ENCODE data around the gene SPEN.
A peak's percentile ranks its signal among the peaks of the same experiment; 100 is the strongest.
"Not testable (repeated sequence)": the region's sequence is repeated elsewhere in the genome, so short reads cannot be mapped to it uniquely, and the experiment has no call there.

The SPEN gene

DNA sequence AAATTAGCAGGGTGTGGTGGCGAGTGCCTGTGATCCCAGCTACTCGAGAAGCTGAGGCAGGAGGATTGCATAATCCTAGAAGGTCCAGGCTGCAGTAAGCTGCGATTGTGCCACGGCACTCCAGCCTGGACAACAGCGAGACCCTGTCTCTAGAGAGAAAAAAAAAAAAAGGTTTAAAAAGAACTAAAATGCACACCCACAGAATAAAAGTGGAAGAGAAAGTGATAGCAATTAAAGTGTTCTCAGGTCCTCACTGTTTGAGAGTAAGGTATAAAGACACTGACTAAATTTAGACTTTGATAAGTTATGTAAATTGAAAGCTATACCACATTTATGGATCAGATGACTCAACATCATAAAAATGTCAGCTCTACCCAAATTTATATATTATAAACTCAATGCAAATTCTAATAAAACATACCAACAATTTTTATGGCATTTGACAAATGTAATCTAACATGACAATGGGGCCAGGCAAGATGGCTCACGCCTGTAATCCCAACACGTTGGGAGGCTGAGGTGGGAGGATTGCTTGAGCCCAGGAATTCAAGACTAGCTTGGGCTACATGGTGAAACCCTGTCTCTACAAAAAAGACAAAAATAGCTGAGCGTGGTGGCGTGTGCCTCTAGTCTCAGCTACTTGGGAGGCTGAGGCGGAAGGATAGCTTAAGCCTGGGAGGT lies 116.6 kb downstream of the SPEN start:
- no peak for DNase-seq

DNA sequence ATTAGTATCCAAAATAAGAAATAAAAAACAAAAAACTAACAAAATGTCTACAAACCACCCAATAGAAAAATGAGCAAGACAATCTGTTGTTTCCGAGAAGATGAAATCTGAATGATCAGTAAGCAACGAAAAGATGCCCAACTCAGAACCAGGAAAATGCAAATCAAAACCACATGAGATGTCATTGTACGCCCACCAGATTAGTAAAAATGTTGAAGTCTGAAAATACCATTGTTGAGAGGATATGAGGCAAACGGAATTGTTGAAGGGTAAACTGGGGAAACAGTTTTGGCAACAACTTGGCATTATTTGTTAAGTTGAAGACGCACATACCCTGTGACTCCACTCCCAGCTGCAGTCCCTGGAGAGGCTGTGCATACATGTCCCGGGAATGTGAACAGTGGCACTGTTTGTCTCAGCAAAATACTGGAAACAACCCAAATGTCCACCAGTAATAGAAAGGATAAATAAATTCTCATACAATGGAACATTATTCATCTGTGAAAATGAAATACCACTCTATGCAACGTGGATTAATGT lies 117.8 kb downstream of the SPEN start:
- no peak for DNase-seq

DNA sequence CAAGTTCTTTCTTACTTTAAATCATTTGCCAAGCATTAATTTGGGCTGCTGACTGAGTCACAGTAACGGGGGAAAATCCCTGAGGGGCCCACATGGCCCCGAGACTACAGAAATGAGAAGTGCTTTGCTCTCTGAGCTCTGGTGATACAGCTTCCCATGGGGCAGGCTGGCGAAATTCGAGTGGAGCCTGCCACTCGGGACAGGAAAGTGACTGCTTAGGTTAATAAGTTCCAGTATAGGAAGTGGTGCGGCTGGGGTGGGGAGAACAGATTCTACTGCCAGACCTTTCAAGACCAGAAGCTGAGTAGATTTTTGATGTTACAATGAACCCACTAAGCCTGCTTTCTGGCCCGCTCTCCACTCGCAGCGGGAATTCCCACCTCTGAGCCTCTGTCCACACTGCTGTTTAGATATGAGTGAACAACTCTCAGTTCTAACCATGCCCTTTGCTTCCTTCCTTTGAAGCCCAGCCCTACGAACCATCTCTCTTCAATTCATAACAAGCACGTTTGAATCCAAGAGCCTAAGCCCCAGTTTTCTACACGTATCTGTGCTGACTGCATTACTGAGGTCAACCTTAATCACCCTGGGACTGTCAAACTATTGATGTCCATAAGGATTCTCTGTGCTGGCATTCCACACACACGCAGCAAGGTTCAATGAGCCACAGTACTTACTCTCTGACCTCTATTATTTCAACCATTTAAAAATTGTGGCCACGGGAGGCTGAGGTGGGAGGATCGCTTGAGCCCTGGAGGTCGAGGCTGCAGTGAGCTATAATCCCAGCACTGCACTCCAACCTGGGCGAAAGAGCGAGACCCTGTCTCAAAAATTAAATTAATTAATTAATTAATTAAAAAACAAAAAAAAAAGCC lies 118.8 kb downstream of the SPEN start:
- DNase-seq: peak; percentile 28

DNA sequence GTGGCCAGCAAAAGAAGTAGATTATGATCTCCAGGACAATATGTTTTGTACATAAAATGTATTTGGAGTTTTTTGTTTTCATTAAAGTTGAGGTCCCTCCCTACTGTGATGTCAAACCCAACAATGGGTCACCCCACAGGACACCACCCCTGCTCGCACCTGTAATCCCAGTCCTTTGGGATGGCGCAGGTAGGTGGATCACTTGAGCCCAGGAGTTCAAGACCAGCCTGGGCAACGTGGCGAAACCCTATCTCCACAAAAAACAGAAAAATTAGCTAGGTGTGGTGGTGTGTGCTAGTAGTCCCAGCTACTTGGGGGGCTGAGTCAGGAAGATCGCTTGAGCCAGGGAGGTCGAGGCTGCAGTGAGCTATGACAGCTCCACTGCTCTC lies 119.4 kb downstream of the SPEN start:
- DNase-seq: no peak

DNA sequence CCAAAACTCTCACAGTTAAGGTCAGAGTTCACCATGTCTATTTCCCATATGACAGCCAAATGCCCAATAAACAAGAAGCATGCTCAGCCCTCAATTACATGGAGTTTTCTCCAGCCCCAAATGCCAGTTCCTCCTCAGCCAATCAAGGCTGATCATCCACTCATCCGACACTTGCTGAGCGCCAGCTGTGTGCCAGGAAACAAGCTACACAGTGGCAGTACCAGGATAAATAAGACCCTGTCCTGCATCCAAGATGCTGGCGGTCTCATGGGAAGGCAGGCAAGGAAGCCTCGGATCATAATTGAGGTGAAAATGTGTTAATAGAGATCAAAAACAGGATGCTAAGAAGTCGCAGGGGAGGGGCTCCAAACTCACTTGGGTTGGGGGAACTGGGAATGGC lies 120.7 kb downstream of the SPEN start:
- no peak for DNase-seq

DNA sequence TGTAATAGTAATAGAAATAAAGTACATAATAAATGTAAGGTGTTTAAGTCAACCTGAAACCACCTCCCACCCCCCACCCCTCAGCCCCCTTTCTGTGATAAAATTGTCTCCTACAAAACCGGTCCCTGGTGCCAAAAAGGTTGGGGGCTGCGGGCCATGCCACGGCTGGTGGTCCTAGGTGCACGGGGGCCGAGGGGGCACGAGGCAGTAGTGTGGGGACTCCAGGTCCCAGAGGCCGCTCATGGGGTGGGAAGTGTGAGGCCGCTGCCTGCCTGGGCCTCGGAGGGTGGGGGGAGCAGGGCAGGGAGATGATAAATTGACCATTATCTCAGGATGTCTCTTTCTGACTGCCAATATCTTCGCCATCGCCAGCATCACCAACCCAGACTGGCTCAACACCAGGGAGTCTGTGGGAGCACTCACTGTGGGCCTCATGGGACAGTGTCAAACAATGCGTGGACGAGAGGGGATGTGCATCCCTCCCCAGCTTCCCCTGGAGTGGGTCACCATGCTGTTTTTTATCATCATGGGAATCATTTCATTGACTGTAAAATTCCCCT lies 121.9 kb downstream of the SPEN start:
- no peak for DNase-seq

DNA sequence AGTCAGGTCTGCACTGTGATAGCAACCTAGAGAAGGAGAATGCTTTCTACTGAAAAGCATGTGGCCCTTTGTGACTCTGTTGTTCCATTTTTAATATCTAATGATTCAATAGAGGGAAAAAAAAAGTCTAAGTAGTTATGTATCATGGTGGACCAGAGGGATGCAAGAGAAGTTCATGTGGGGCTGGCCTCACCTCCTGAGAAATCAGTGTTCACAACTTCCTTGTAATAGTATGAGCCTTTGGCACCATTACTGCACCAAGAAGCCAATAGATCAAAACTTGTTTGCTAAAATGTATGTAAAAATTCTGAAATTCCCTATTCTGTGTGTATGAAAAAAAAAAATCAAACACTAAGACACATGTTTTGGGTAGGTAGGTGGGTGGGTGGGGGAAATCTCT lies 123.4 kb downstream of the SPEN start:
- no peak for DNase-seq

DNA sequence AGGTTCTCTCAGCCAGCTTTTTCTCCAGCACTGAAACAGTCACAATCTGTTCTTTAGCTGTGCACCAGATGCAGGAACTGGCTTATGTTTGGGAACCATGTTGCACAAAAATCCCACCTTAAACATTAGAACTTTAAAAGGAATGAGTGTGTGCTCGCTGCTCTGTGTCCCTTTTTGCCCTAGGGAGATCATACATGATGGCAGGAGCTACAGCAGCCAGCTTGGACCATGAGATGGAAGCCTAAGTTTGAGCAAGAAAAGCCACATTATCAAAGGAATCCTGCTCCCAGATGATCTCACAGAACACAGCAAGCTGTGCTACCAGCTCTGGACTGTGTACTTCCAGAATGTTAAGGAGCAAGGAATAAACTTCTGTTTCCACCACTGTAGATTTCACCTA lies 124.9 kb downstream of the SPEN start:
- DNase-seq: no peak

DNA sequence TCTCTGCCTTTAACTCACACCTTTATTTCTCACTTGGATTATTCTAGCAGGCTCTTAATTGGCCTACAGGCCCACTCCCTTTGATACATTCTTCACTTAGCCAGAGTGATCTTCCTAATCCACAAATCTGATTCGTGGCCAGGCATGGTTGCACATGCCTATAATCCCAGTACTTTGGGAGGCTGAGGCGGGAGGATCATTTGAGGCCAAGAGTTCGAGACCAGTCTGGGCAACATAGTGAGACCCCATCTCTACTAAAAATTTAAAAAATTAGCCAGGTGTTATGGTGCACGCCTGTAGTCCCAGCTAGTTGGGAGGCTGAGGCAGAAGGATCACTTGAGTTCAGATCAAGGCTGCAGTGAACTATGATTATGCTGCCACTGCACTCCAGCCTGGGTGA lies 126.3 kb downstream of the SPEN start:
- DNase-seq: no peak

DNA sequence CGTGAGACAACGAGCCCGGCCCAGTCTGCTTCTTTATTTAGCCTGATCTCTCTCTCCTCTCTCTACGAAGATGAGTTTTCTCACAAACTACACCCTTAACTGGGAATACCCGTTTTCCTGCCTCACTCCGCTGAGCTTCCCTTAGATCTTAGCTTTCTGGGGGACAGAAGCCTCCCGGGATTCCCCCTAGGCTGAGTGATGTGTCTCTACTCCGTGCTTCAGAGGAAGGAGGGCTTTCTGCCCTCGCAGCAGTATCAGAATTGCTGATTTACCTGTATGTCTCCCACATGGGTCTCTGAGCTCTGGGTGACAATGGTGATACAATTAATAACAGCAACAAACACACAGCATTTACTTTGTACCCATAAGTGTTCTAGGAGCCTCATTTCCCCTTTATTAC lies 127.3 kb downstream of the SPEN start:
- no peak for DNase-seq

DNA sequence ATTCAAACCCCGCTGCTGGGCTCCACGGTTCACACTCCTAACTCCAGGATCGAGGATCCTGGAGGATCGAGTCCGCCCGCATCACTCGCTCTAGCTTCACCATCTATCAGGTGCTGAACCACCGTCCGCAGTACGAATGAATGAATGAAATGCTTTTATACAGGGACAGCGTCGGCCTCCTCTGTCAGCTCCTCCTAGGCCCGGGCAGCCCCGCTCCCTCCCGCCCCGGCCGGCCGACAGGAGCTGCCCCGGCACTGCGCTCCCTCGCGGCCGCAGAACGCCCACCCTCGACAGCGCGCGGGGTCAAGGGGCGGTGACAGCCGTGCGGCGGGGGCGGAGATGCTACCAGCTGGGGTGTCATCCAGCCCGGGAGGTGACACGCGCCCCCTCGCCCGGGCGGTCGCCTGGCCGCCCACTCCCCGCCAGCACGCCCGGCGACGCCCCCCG lies 127.9 kb downstream of the SPEN start:
- DNase-seq: no peak

DNA sequence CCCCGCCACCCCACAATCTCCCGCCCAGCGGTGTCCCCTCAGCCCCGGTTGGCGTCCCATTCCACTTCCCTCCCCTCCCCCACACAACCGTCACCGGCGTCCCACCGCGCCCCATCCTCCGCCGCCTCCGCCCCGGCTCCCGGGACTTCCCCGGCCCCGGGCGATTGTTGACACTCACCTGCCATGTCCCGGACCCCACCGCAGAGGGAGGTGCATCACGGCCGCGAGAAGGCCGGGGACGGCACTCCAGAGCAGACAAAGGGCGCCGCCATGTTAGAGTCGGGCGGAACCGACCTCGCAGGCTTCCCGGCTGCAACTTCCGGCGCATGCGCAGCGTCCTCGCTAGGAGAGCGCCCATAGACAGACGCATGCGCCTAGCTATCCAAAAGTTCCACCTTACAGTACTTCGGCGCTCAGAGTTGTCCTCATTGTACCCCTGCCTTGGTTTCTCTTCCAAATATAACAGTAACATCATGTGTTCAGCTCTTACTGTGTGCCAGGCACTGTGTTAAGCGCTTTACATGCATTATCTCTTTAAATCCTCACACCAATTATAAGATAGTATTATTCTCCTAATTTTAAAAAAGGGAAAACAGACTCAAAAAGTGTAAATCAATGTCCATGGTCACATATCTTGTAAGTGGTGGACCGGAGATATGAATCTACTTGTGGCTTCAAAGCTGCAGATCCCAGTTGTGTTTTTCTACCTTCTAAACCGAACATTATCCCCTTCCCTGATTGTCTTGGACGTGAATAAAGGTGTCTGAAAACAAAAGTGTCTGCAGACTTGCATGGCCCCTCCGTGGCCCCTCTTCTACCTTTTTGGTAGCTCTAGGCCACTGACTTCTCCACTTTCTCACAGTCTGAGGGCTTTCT lies 128.5 kb downstream of the SPEN start, which contains the start of gene ZBTB17:
Gene ZBTB17 (minus strand): TSS at position 297 of the 876 bp plus-strand sequence. CDS start 27,606 bp downstream, outside the sequence.
- DNase-seq: peak; percentile 92

DNA sequence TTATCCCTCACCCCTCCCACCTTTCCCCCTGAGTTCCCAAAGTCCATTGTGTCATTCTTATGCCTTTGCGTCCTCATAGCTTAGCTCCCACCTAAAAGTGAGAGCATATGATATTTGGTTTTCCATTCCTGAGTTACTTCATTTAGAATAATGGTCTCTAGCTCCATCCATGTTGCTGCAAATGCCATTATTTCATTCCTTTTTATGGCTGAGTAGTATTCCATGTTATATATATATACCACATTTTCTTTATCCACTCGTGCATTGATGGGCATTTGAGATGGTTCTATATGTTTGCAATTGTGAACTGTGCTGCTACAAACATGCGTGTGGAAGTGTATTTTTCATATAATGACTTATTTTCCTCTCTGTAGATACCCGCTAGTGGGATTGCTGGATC lies 130.4 kb downstream of the SPEN start:
- DNase-seq: not testable (repeated sequence)

DNA sequence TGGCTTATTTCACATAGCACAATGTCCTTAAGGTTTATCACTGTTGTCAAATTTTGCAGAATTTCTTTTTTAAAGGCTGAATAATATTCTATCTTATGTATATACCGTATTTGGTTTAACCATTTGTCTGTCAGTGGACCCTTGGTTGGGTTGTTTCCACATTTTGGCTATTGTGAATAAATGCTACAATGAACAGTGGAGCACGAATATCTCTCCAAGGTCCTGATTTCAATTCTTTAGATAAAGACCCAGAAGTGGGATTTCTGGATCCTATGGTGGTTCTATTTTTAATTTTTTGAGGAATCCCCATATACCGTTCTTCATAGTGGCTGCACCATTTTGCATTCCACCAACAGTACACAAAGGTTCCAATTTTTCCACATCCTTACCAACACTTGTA lies 134.2 kb downstream of the SPEN start:
- no peak for DNase-seq

DNA sequence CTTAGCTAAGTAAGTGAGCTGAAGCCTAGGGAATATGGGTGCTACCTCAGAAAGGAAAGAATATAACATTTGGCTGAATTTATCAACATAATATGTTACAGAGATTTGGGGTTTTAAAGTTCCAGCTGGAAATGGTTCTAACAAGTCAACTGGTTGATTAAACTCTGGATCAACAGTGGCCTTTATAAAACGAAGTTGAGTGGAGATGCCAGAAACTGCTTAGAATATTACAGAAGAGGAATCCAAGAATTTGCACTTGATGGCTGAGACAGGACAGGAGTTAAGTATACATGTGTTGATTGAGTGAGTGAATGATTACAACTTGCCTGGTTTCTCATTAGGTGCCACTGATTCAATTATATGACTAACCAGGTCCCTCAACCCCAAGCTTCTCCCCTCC lies 135.8 kb downstream of the SPEN start:
- DNase-seq: no peak

DNA sequence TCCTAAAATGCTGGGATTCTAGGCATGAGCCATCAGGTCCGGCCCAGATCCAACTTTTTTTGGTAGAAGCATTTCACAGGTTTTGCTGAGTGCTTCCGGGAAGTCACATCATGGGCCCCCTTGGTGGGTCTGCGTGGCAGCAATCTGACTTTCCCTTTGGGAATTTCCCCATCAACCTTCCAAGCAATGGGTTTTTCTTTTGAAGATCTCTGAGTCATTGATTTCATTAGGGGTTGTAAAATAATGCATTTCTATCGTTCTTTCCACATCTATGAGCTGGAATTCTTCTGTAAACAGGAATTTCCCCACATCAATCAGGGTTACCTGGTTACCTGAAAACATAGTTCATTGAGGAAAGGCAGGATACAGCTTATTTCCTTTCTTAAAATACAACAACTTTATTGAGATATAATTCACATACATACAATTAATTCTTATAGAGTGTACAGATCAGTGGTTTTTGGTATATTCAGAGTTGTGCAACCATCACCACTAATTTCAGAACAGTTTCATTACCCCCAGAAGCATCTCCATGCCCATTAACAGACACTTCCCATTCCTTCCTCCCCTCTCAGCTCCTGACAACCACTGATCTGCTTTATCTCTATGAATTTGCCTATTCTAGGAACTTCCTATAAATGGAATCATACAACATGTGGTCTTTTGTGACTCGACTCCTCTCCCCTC lies 138.2 kb downstream of the SPEN start:
- DNase-seq: no peak

DNA sequence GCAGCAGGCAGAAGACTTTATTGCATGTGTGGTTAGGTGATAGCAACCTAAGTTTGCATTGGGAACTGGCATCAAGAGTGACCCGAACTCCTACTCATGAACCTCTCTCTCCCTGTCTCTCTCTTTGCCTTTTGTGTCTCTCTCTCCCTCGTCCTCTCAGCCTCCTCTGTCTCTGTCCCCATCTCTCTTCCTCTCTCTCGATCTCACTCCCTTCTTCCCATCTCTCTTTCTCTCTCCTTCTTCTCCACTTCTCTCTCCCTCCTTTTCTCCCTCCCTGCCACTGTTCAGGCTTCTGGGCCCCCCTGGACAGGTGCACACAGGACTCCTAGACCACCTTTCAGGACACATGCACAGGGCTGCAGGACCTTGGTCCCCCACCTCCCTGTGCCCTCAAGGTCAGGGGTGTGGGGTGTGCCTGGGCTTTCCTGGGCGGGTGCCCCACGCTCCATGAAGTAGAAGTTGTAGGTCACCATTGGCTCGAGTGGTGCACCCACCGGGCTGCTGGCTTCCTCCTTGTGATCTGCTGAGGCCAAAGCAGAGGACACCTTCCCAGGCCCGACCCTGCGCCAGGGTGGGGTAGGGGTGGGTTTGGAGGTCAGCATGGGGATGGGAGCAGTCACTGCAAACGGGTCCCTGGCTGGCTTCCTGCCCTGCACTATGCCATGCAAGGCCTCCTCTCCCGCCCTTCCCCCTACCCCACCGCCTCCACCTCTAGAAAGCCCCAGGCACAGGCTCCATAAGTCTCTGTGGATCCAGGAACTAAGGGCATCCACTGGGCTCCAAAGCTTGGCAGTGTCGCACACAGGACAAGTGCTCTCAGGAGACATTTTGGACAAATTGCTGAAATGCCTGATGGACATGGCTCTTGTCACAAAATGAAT lies 141.6 kb downstream of the SPEN start:
- no peak for DNase-seq

DNA sequence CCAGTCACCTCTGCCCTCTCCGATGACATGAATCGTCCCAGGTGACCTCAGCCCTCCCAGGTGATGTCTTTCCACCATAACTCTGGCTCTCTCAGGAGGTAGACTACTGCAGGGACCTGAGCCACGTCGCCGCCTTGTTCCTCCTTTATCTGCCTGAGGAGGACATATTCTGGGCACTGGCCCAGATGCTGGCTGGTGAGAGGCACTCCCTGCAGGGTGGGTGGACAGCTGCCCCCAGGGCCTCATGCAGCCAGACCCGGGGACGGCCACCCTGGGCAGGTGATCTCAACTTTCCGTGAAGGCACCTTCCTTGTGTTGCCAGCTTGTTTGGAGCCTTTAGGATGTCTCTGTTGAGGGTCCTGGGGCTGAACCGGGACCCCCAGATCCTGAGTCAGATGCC lies 142.3 kb downstream of the SPEN start:
- DNase-seq: no peak
